ENCODE results near the gene RAB40B. TPM values are rescaled to one million over a fixed set of nuclear protein-coding genes. Genes with fewer than 3 reads are reported as not detected.

Gene RAB40B
- total RNA-seq, 2 experiments from 2014 or later: 21.4 to 22.1 TPM

DNA sequence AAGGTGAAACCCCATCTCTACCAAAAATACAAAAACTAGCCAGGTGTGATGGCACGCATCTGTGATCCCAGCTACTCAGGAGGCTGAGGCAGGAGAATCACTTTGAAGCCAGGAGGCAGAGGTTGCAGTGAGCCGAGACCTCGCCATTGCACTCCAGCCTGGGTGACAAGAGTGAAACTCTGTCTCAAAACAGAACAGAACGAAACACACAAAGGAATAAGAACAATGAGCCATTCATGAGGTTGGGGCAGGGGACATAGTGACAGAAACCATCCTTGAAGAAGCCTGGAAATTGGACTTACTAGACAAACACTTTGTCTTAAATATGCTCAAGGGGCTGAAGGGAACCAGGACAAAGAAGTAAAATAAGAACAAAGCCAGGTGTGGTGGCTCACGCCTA lies 89.7 kb downstream of the RAB40B start:
- Histone ChIP-seq H3K79me2 (ENCODE audit: insufficient read depth, low read depth, low read length) (no peaks in the 10 kb centered on the region), H3K4me2 (ENCODE audit: low read length) (no peak overlapping the region), H3K4me3 (ENCODE audit: low read depth, low read length, poor library complexity, severe bottlenecking) (no peak overlapping the region), H4K20me1 (ENCODE audit: insufficient read depth, low read length) (no peaks in the 10 kb centered on the region), H2AFZ (ENCODE audit: low read length) (no peak overlapping the region), H3K36me3 (ENCODE audit: insufficient read depth, low read length) (peaks cover 86% of the 10 kb centered on the region), H3K9me3 (ENCODE audit: low read length) (no peaks in the 10 kb centered on the region), H3K4me1 (ENCODE audit: insufficient read depth, low read length, poor library complexity, severe bottlenecking) (no peaks in the 10 kb centered on the region), H3K27ac (ENCODE audit: low read depth, low read length, poor library complexity, severe bottlenecking) (no peak overlapping the region), H3K9me2 (ENCODE audit: insufficient read depth, low read length) (no peaks in the 10 kb centered on the region)
- intact Hi-C loops (cut with micrococcal nuclease; ENCODE audit: unreplicated experiment): no loop called here
- no peak for DNase-seq (ENCODE audit: low spot score)
- ChIA-PET CTCF (ENCODE audit: unreplicated experiment) (no interaction called here), POLR2A (no interaction called here)
- no TSS peak for BruUV-seq (replicated peaks)
- TF ChIP-seq CTCF (conservative IDR thresholded peaks at IDR 0.05; ENCODE audit: low read length) (no peak), EZH2phosphoT487 (IDR thresholded peaks at IDR 0.05; ENCODE audit: borderline replicate concordance, low read depth, low read length) (no peak)

- peaks cover 93% of the 10 kb centered on the region for H3K36me3 ChIP-seq (ENCODE audit: insufficient read depth, low read length)
Measured at GRCh38 chr17:82605939-82606600, 92.4 kb downstream of the RAB40B start.

More at GRCh38 chr17:82605939-82606600, 92.4 kb downstream of the RAB40B start:
- ChIA-PET CTCF (ENCODE audit: unreplicated experiment) (no interaction called here), POLR2A (no interaction called here)
- H3K4me2 ChIP-seq (ENCODE audit: low read length): no peak overlapping the region
- no TSS peak for BruUV-seq (replicated peaks)
- H3K9me2 ChIP-seq (ENCODE audit: insufficient read depth, low read length): no peaks in the 10 kb centered on the region
- H3K79me2 ChIP-seq (ENCODE audit: insufficient read depth, low read depth, low read length): no peaks in the 10 kb centered on the region
- no peak overlapping the region for H2AFZ ChIP-seq (ENCODE audit: low read length)
- H3K4me1 ChIP-seq (ENCODE audit: insufficient read depth, low read length, poor library complexity, severe bottlenecking): no peaks in the 10 kb centered on the region
- DNase-seq (ENCODE audit: low spot score): no peak
- H3K4me3 ChIP-seq (ENCODE audit: low read depth, low read length, poor library complexity, severe bottlenecking): no peak overlapping the region
- intact Hi-C loops (cut with micrococcal nuclease; ENCODE audit: unreplicated experiment): no loop called here
- H3K27ac ChIP-seq (ENCODE audit: low read depth, low read length, poor library complexity, severe bottlenecking): no peak overlapping the region
- no peak for TF ChIP-seq CTCF (conservative IDR thresholded peaks at IDR 0.05; ENCODE audit: low read length)
- no peak for TF ChIP-seq EZH2phosphoT487 (IDR thresholded peaks at IDR 0.05; ENCODE audit: borderline replicate concordance, low read depth, low read length)
- no peaks in the 10 kb centered on the region for H3K9me3 ChIP-seq (ENCODE audit: low read length)
- H4K20me1 ChIP-seq (ENCODE audit: insufficient read depth, low read length): no peaks in the 10 kb centered on the region

Small RNAs within 50 kb of the gene (microRNA-seq; reads per million reads assigned to microRNA genes)
- not detected for gene MIR4525 (ENCODE audit: borderline replicate concordance)

Small RNAs within 50 kb of the gene (small RNA-seq; reads per million reads assigned to genes)
- not detected for gene MIR4525

Other genes with a start within 250 kb of the RAB40B start
- gene CYBC1, start 247.9 kb downstream of the RAB40B start, total RNA-seq (2014; rRNA removed; shearing (Covaris generic)): 424 and 470 TPM in 2 replicates
- 679 and 701 TPM in 2 replicates for gene CYBC1, start 247.9 kb downstream of the RAB40B start, total RNA-seq (2022)
- 75.0 and 82.5 TPM in 2 replicates for gene NARF, start 240.0 kb downstream of the RAB40B start, total RNA-seq (2014; rRNA removed; shearing (Covaris generic))
- gene NARF, start 240.0 kb downstream of the RAB40B start, total RNA-seq (2022): 148 and 151 TPM in 2 replicates
- 62.4 and 76.2 TPM in 2 replicates for gene FOXK2, start 179.0 kb downstream of the RAB40B start, total RNA-seq (2014; rRNA removed; shearing (Covaris generic))
- 144 and 148 TPM in 2 replicates for gene FOXK2, start 179.0 kb downstream of the RAB40B start, total RNA-seq (2022)
- 59.0 and 61.7 TPM in 2 replicates for gene WDR45B, start 50.3 kb downstream of the RAB40B start, total RNA-seq (2014; rRNA removed; shearing (Covaris generic))
- gene WDR45B, start 50.3 kb downstream of the RAB40B start, total RNA-seq (2022): 78.9 and 81.9 TPM in 2 replicates
- 52.1 and 56.5 TPM in 2 replicates for gene FN3KRP, start 18.0 kb upstream of the RAB40B start, total RNA-seq (2014; rRNA removed; shearing (Covaris generic))
- gene FN3KRP, start 18.0 kb upstream of the RAB40B start, total RNA-seq (2022): 91.8 and 99.4 TPM in 2 replicates
- 3.8 and 5.0 TPM in 2 replicates for gene FN3K, start 36.9 kb upstream of the RAB40B start, total RNA-seq (2014; rRNA removed; shearing (Covaris generic))
- 31.2 and 32.3 TPM in 2 replicates for gene FN3K, start 36.9 kb upstream of the RAB40B start, total RNA-seq (2022)
- gene TBCD, start 53.4 kb upstream of the RAB40B start, total RNA-seq (2014; rRNA removed; shearing (Covaris generic)): 57.0 and 87.8 TPM in 2 replicates
- 134 and 145 TPM in 2 replicates for gene TBCD, start 53.4 kb upstream of the RAB40B start, total RNA-seq (2022)
- not detected in 2 replicates for gene ZNF750, start 141.3 kb upstream of the RAB40B start, total RNA-seq (2014; rRNA removed; shearing (Covaris generic))
- gene ZNF750, start 141.3 kb upstream of the RAB40B start, total RNA-seq (2022): not detected in 2 replicates

All from OCI-LY7 (cell line).